Mesothelial cell of epicardium (in vitro differentiated cells): ENCODE measurements around the gene RFC4. TPM values are rescaled to one million over a fixed set of nuclear protein-coding genes. Genes with fewer than 3 reads are reported as not detected.

Experiments used
- DNase-seq, 2 experiments: peaks; one replicate each; pipeline ENCODE4 v3.0.0; 2021; ENCODE audit warnings: low spot score in 2 of 2; ENCODE audit not compliant: unreplicated experiment in 2 of 2
- H3K27ac Mint-ChIP-seq: 2 replicates; pipeline ENCODE4 v1.8.0; 2021; ENCODE audit warnings: mixed read lengths
- H3K27me3 Mint-ChIP-seq: 2 replicates; pipeline ENCODE4 v1.8.0; 2021; ENCODE audit warnings: low read depth, mixed read lengths
- H3K36me3 Mint-ChIP-seq: 2 replicates; pipeline ENCODE4 v1.8.0; 2021; ENCODE audit warnings: mixed read lengths
- H3K4me1 Mint-ChIP-seq: 2 replicates; pipeline ENCODE4 v1.8.0; 2021; ENCODE audit warnings: mixed read lengths
- H3K4me3 Mint-ChIP-seq: 2 replicates; pipeline ENCODE4 v1.8.0; 2021; ENCODE audit warnings: mild to moderate bottlenecking, moderate library complexity, mixed read lengths
- H3K9me3 Mint-ChIP-seq: 2 replicates; pipeline ENCODE4 v1.8.0; 2021; ENCODE audit warnings: mixed read lengths
- total RNA-seq: library from RNA; stranded (reverse); gene quantifications from 3 replicates; pipeline ENCODE4 v1.2.1, GENCODE V29; 2021
- TF ChIP-seq, protein P1 (sequence below): fragments of 200-600 bp; sonication (generic); IDR thresholded peaks from one replicate; pipeline ENCODE4 v1.5.0; 2021; ENCODE audit warnings: antibody characterized with exemption; ENCODE audit not compliant: unreplicated experiment

RFC4 gene
- total RNA-seq, 1 donor from 2014 or later, result 33.2 TPM

GRCh38 chr3:186842426-186843038 is 36.2 kb upstream of the RFC4 start, which contains the start of gene ADIPOQ:
ADIPOQ (plus strand) TSS chr3:186842710; CDS start chr3:186853059, 10,349 bp downstream.
- Mint-ChIP-seq H3K27me3 (peaks cover 19% of the 10 kb centered on the region), H3K27ac (no peak within 1 kb of the TSS), H3K4me1 (peaks cover 5% of the 10 kb centered on the region), H3K36me3 (no peaks in the 10 kb centered on the region), H3K9me3 (no peaks in the 10 kb centered on the region), H3K4me3 (no peak within 1 kb of the TSS)
- TF ChIP-seq, protein P1, sequence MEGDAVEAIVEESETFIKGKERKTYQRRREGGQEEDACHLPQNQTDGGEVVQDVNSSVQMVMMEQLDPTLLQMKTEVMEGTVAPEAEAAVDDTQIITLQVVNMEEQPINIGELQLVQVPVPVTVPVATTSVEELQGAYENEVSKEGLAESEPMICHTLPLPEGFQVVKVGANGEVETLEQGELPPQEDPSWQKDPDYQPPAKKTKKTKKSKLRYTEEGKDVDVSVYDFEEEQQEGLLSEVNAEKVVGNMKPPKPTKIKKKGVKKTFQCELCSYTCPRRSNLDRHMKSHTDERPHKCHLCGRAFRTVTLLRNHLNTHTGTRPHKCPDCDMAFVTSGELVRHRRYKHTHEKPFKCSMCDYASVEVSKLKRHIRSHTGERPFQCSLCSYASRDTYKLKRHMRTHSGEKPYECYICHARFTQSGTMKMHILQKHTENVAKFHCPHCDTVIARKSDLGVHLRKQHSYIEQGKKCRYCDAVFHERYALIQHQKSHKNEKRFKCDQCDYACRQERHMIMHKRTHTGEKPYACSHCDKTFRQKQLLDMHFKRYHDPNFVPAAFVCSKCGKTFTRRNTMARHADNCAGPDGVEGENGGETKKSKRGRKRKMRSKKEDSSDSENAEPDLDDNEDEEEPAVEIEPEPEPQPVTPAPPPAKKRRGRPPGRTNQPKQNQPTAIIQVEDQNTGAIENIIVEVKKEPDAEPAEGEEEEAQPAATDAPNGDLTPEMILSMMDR, result no peak
- DNase-seq, result no peak

DNA sequence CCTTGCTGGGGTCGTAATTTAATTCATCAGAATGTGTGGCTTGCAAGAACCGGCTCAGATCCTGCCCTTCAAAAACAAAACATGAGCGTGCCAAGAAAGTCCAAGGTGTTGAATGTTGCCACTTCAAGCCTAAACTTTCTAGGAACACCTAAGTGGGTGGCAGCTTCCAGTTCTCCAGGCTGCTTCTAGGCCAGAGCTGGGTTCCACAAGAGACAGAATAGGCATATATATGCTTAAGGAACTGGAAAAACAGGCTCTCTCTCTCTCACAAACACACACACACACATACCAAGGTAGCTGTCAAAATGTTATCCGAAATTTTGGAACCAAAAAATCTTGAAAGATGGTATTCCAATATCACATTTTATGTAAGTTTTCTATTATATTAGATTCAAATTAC is 35.3 kb upstream of the RFC4 start:
- Mint-ChIP-seq H3K4me3 (no peak overlapping the region), H3K36me3 (no peaks in the 10 kb centered on the region), H3K27ac (no peak overlapping the region), H3K4me1 (peaks cover 5% of the 10 kb centered on the region), H3K9me3 (no peaks in the 10 kb centered on the region), H3K27me3 (peaks cover 13% of the 10 kb centered on the region)
- DNase-seq, result no peak
- TF ChIP-seq, protein P1, result no peak

- TF ChIP-seq, protein P1, result no peak
- no peaks in the 10 kb centered on the region for H3K9me3 Mint-ChIP-seq
- H3K27me3 Mint-ChIP-seq, result peaks cover 7% of the 10 kb centered on the region
- no peaks in the 10 kb centered on the region for H3K36me3 Mint-ChIP-seq
- DNase-seq, result no peak
- no peak overlapping the region for H3K4me3 Mint-ChIP-seq
- H3K27ac Mint-ChIP-seq, result no peak overlapping the region
- peaks cover 5% of the 10 kb centered on the region for H3K4me1 Mint-ChIP-seq
Observed at GRCh38 chr3:186839874-186840641, 33.8 kb upstream of the RFC4 start.

- Mint-ChIP-seq H3K27ac (no peak overlapping the region), H3K9me3 (no peaks in the 10 kb centered on the region), H3K4me1 (no peaks in the 10 kb centered on the region), H3K4me3 (no peak overlapping the region), H3K36me3 (no peaks in the 10 kb centered on the region), H3K27me3 (peaks cover 78% of the 10 kb centered on the region)
- TF ChIP-seq, protein P1, result no peak
- DNase-seq, result no peak
Observed at GRCh38 chr3:186832276-186832675, 26.0 kb upstream of the RFC4 start.

GRCh38 chr3:186831798-186832197 is 25.5 kb upstream of the RFC4 start:
- DNase-seq, result no peak
- Mint-ChIP-seq H3K4me1 (no peaks in the 10 kb centered on the region), H3K27me3 (peaks cover 81% of the 10 kb centered on the region), H3K36me3 (no peaks in the 10 kb centered on the region), H3K27ac (no peak overlapping the region), H3K9me3 (no peaks in the 10 kb centered on the region), H3K4me3 (no peak overlapping the region)
- TF ChIP-seq, protein P1, result no peak
